Measurements from ENCODE around the gene GPRC5C.

GPRC5C gene

GRCh38 chr17:74457146-74457819, 25.4 kb downstream of the GPRC5C start:
- no peak overlapping the region for H3K27ac ChIP-seq (ENCODE audit: extremely low read depth, low read depth, low read length)
- H3K9me3 ChIP-seq (ENCODE audit: control insufficient read depth, insufficient read depth, low read depth, low read length), result no peaks in the 10 kb centered on the region
- no peak overlapping the region for H3K4me3 ChIP-seq (ENCODE audit: low read depth, low read length)
- ChIA-PET CTCF (interaction anchor here (0.6 to 11.7 kb wide), 59 partner anchors 9 to 1290 kb away, joined by 3 to 453 read pairs (median 5); partner anchors contain the start of genes BTBD17, RAB37 and RPL38), POLR2A (no interaction called here)
- peaks cover 8% of the 10 kb centered on the region for H3K4me1 ChIP-seq (ENCODE audit: control insufficient read depth, insufficient read depth, low read length)
- H3K36me3 ChIP-seq (ENCODE audit: control insufficient read depth in 2 of 2, insufficient read depth in 1 of 2, low read length in 2 of 2), result no peaks in the 10 kb centered on the region
- no peak for TF ChIP-seq ZNF362 (tag by site-specific recombination; IDR thresholded peaks at IDR 0.05)
- no peak for TF ChIP-seq ZSCAN23 (tag by site-specific recombination; IDR thresholded peaks at IDR 0.05)
- TF ChIP-seq GFI1B (tag by site-specific recombination; IDR thresholded peaks at IDR 0.05), result no peak
- TF ChIP-seq, protein P1, sequence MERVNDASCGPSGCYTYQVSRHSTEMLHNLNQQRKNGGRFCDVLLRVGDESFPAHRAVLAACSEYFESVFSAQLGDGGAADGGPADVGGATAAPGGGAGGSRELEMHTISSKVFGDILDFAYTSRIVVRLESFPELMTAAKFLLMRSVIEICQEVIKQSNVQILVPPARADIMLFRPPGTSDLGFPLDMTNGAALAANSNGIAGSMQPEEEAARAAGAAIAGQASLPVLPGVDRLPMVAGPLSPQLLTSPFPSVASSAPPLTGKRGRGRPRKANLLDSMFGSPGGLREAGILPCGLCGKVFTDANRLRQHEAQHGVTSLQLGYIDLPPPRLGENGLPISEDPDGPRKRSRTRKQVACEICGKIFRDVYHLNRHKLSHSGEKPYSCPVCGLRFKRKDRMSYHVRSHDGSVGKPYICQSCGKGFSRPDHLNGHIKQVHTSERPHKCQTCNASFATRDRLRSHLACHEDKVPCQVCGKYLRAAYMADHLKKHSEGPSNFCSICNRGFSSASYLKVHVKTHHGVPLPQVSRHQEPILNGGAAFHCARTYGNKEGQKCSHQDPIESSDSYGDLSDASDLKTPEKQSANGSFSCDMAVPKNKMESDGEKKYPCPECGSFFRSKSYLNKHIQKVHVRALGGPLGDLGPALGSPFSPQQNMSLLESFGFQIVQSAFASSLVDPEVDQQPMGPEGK (tag by site-specific recombination; IDR thresholded peaks at IDR 0.05), result peak; percentile 71
- no peak for TF ChIP-seq GLIS1 (tag by site-specific recombination; IDR thresholded peaks at IDR 0.05)
- TF ChIP-seq ZNF521 (tag by site-specific recombination; IDR thresholded peaks at IDR 0.05), result no peak
- TF ChIP-seq ZFP3 (tag by site-specific recombination; IDR thresholded peaks at IDR 0.05; ENCODE audit: low read depth), result no peak
- TF ChIP-seq ZNF23 (tag by site-specific recombination; IDR thresholded peaks at IDR 0.05; ENCODE audit: borderline replicate concordance), result no peak
- TF ChIP-seq ZNF211 (tag by site-specific recombination; IDR thresholded peaks at IDR 0.05; ENCODE audit: low read depth), result no peak
- TF ChIP-seq ZNF292 (tag by site-specific recombination; IDR thresholded peaks at IDR 0.05; ENCODE audit: borderline replicate concordance, low read depth), result no peak
- TF ChIP-seq REPIN1 (tag by site-specific recombination; IDR thresholded peaks at IDR 0.05; ENCODE audit: low read depth), result no peak
- TF ChIP-seq, protein P2, sequence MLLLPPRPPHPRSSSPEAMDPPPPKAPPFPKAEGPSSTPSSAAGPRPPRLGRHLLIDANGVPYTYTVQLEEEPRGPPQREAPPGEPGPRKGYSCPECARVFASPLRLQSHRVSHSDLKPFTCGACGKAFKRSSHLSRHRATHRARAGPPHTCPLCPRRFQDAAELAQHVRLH (tag by site-specific recombination; IDR thresholded peaks at IDR 0.05), result no peak
- TF ChIP-seq ZBTB8A (tag by site-specific recombination; IDR thresholded peaks at IDR 0.05), result no peak
- no peak for TF ChIP-seq TCF7L2 (IDR thresholded peaks at IDR 0.05; ENCODE audit: borderline replicate concordance, low read depth, low read length)
- TF ChIP-seq, protein P3, sequence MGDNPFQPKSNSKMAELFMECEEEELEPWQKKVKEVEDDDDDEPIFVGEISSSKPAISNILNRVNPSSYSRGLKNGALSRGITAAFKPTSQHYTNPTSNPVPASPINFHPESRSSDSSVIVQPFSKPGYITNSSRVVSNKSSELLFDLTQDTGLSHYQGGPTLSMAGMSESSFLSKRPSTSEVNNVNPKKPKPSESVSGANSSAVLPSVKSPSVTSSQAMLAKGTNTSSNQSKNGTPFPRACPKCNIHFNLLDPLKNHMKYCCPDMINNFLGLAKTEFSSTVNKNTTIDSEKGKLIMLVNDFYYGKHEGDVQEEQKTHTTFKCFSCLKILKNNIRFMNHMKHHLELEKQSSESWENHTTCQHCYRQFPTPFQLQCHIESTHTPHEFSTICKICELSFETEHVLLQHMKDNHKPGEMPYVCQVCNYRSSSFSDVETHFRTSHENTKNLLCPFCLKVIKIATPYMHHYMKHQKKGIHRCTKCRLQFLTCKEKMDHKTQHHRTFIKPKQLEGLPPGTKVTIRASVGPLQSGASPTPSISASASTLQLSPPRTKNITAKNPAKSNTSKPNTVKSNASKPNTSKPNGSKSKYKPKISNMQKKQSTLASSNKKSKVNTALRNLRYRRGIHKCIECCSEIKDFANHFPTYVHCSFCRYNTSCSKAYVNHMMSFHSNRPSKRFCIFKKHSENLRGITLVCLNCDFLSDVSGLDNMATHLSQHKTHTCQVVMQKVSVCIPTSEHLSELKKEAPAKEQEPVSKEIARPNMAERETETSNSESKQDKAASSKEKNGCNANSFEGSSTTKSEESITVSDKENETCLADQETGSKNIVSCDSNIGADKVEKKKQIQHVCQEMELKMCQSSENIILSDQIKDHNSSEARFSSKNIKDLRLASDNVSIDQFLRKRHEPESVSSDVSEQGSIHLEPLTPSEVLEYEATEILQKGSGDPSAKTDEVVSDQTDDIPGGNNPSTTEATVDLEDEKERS (tag by site-specific recombination; IDR thresholded peaks at IDR 0.05), result no peak
- no peak for TF ChIP-seq ZNF624 (tag by site-specific recombination; IDR thresholded peaks at IDR 0.05)
- no peak for TF ChIP-seq ZNF704 (tag by site-specific recombination; IDR thresholded peaks at IDR 0.05)
- peak; percentile 54 for TF ChIP-seq ZNF335 (tag by site-specific recombination; conservative IDR thresholded peaks at IDR 0.05)
- TF ChIP-seq ZBTB44 (tag by site-specific recombination; IDR thresholded peaks at IDR 0.05), result no peak
- no peak for TF ChIP-seq HOXC10 (CRISPR knock-in tag; IDR thresholded peaks at IDR 0.05)
- TF ChIP-seq ZNF2 (tag by site-specific recombination; IDR thresholded peaks at IDR 0.05), result peak; percentile 76; the same call in 1 of the 2 replicates
- no peak for TF ChIP-seq ZNF280C (tag by site-specific recombination; IDR thresholded peaks at IDR 0.05)
- no peak for TF ChIP-seq ZNF202 (tag by site-specific recombination; IDR thresholded peaks at IDR 0.05; ENCODE audit: borderline replicate concordance)
- no peak for TF ChIP-seq ZNF768 (tag by site-specific recombination; IDR thresholded peaks at IDR 0.05)
- TF ChIP-seq ZNF560 (tag by site-specific recombination; IDR thresholded peaks at IDR 0.05; ENCODE audit: borderline replicate concordance), result no peak
- no peak for TF ChIP-seq KLF9 (tag by site-specific recombination; IDR thresholded peaks at IDR 0.05; ENCODE audit: low read depth)
- no peak for TF ChIP-seq ZNF791 (tag by site-specific recombination; IDR thresholded peaks at IDR 0.05)
